HEK293 (cell line): ENCODE results near the gene DGKB.

Experiments used
- CTCF ChIA-PET: fragments of 350-600 bp; formaldehyde crosslinking; extraction: SDS; loops from one replicate; lab custom pipeline; 2021; ENCODE audit warnings: antibody characterized with exemption; lab: Yijun Ruan, JAX
- POLR2A ChIA-PET: fragments of 300-600 bp; formaldehyde crosslinking; extraction: SDS; loops from one replicate; lab custom pipeline; 2020; ENCODE audit warnings: antibody characterized with exemption, inconsistent platforms; lab: Yijun Ruan, JAX
- H3K27ac ChIP-seq: fragments of 200-500 bp; sonication (Bioruptor generic); 2 replicates; pipeline ENCODE4 v1.5.1; 2014; ENCODE audit warnings: low read depth, low read length, control low read depth, inconsistent platforms; ENCODE audit errors: extremely low read depth
- H3K36me3 ChIP-seq, 2 experiments: fragments of 200-500 bp in 1 of 2; sonication (Bioruptor generic) in 1 of 2; 1 replicate in 1 of 2; 2 replicates in 1 of 2; pipeline ENCODE4 v1.5.1; 2014 to 2017; ENCODE audit warnings: inconsistent platforms in 2 of 2, low read length in 2 of 2; ENCODE audit not compliant: control insufficient read depth in 2 of 2, insufficient read depth in 1 of 2
- H3K4me1 ChIP-seq: fragments of 200-500 bp; sonication (Bioruptor generic); 2 replicates; pipeline ENCODE4 v1.5.1; 2014; ENCODE audit warnings: mild to moderate bottlenecking, low read length, inconsistent platforms; ENCODE audit not compliant: control insufficient read depth, insufficient read depth
- H3K4me3 ChIP-seq: 2 replicates; pipeline ENCODE4 v1.5.1; 2011; ENCODE audit warnings: low read depth, mild to moderate bottlenecking, control low read depth, low read length, moderate library complexity
- H3K9me3 ChIP-seq: fragments of 200-500 bp; sonication (Bioruptor generic); 2 replicates; pipeline ENCODE4 v1.5.1; 2014; ENCODE audit warnings: low read depth, low read length, inconsistent platforms; ENCODE audit not compliant: control insufficient read depth, insufficient read depth
- IKZF3 ChIP-seq: fragments of 450-650 bp; IDR thresholded peaks from 2 replicates; pipeline ENCODE4 v1.5.0; 2018; ENCODE audit warnings: missing biosample characterization, mild to moderate bottlenecking, missing genetic modification characterization, moderate library complexity
- ZBTB10 ChIP-seq: fragments of 450-650 bp; formaldehyde crosslinking; IDR thresholded peaks from 2 replicates; pipeline ENCODE4 v1.5.1; 2016; ENCODE audit warnings: missing biosample characterization, missing genetic modification characterization
- ZBTB11 ChIP-seq: fragments of 450-650 bp; formaldehyde crosslinking; conservative IDR thresholded peaks from 2 replicates; pipeline ENCODE4 v1.5.1; 2016; ENCODE audit warnings: low read depth, missing biosample characterization, missing genetic modification characterization
- ZFP41 ChIP-seq: fragments of 450-650 bp; formaldehyde crosslinking; IDR thresholded peaks from 2 replicates; pipeline ENCODE4 v1.5.1; 2016; ENCODE audit warnings: missing biosample characterization, missing genetic modification characterization, borderline replicate concordance
- ZNF155 ChIP-seq: fragments of 450-650 bp; formaldehyde crosslinking; IDR thresholded peaks from 2 replicates; pipeline ENCODE4 v1.5.1; 2016; ENCODE audit warnings: missing biosample characterization, missing genetic modification characterization
- ZNF175 ChIP-seq: fragments of 450-650 bp; formaldehyde crosslinking; IDR thresholded peaks from 2 replicates; pipeline ENCODE4 v1.5.1; 2016; ENCODE audit warnings: missing biosample characterization, missing genetic modification characterization
- ZNF311 ChIP-seq: fragments of 450-650 bp; formaldehyde crosslinking; IDR thresholded peaks from 2 replicates; pipeline ENCODE4 v1.5.1; 2017; ENCODE audit warnings: missing biosample characterization, missing genetic modification characterization, borderline replicate concordance
- ZNF335 ChIP-seq: fragments of 450-650 bp; formaldehyde crosslinking; conservative IDR thresholded peaks from 2 replicates; pipeline ENCODE4 v1.5.1; 2016; ENCODE audit warnings: missing biosample characterization, missing genetic modification characterization
- ZNF350 ChIP-seq: fragments of 450-650 bp; formaldehyde crosslinking; IDR thresholded peaks from 2 replicates; pipeline ENCODE4 v1.5.0; 2017; ENCODE audit warnings: missing biosample characterization, mild to moderate bottlenecking, missing genetic modification characterization
- ZNF404 ChIP-seq: fragments of 450-650 bp; formaldehyde crosslinking; IDR thresholded peaks from 2 replicates; pipeline ENCODE4 v1.5.1; 2017; ENCODE audit warnings: missing biosample characterization, missing genetic modification characterization
- ZNF521 ChIP-seq: fragments of 450-650 bp; formaldehyde crosslinking; IDR thresholded peaks from 2 replicates; pipeline ENCODE4 v1.5.1; 2017; ENCODE audit warnings: missing biosample characterization, mild to moderate bottlenecking, missing genetic modification characterization
- ZNF610 ChIP-seq: fragments of 450-650 bp; formaldehyde crosslinking; IDR thresholded peaks from 2 replicates; pipeline ENCODE4 v1.5.1; 2016; ENCODE audit warnings: missing biosample characterization, missing genetic modification characterization, borderline replicate concordance
- ZNF623 ChIP-seq: fragments of 450-650 bp; formaldehyde crosslinking; IDR thresholded peaks from 2 replicates; pipeline ENCODE4 v1.5.1; 2016; ENCODE audit warnings: missing biosample characterization, missing genetic modification characterization
- ZNF707 ChIP-seq: fragments of 450-650 bp; formaldehyde crosslinking; IDR thresholded peaks from 2 replicates; pipeline ENCODE4 v1.5.1; 2016; ENCODE audit warnings: missing biosample characterization, missing genetic modification characterization
- ZSCAN5A ChIP-seq: fragments of 450-650 bp; formaldehyde crosslinking; IDR thresholded peaks from 2 replicates; pipeline ENCODE4 v1.5.1; 2016; ENCODE audit warnings: missing biosample characterization, missing genetic modification characterization
- TF ChIP-seq, protein P1 (sequence below): fragments of 450-650 bp; formaldehyde crosslinking; IDR thresholded peaks from 2 replicates; pipeline ENCODE4 v1.5.1; 2016; ENCODE audit warnings: missing biosample characterization, missing genetic modification characterization
- TF ChIP-seq, protein P2 (sequence below): fragments of 450-650 bp; formaldehyde crosslinking; IDR thresholded peaks from 2 replicates; pipeline ENCODE4 v1.5.0; 2017; ENCODE audit warnings: missing biosample characterization, missing genetic modification characterization, borderline replicate concordance
- TF ChIP-seq, protein P3 (sequence below): fragments of 450-650 bp; formaldehyde crosslinking; IDR thresholded peaks from 2 replicates; pipeline ENCODE4 v1.5.1; 2016; ENCODE audit warnings: missing biosample characterization, missing genetic modification characterization, low read depth
- TF ChIP-seq, protein P4 (sequence below): fragments of 450-650 bp; formaldehyde crosslinking; IDR thresholded peaks from 2 replicates; pipeline ENCODE4 v1.5.1; 2017; ENCODE audit warnings: missing biosample characterization, missing genetic modification characterization

DGKB gene

GRCh38 chr7:14196555-14196954 is 706.0 kb downstream of the DGKB start:
- POLR2A ChIA-PET = no interaction called here
- H3K9me3 ChIP-seq = no peaks in the 10 kb centered on the region
- H3K36me3 ChIP-seq = no peaks in the 10 kb centered on the region
- no peaks in the 10 kb centered on the region for H3K4me1 ChIP-seq
- CTCF ChIA-PET = interaction anchor here (0.7 kb wide), 1 partner anchor 261 kb away, joined by 3 read pairs; no protein-coding TSS in a partner anchor
- H3K4me3 ChIP-seq = no peak overlapping the region
- no peak overlapping the region for H3K27ac ChIP-seq
- TF ChIP-seq, protein P1, sequence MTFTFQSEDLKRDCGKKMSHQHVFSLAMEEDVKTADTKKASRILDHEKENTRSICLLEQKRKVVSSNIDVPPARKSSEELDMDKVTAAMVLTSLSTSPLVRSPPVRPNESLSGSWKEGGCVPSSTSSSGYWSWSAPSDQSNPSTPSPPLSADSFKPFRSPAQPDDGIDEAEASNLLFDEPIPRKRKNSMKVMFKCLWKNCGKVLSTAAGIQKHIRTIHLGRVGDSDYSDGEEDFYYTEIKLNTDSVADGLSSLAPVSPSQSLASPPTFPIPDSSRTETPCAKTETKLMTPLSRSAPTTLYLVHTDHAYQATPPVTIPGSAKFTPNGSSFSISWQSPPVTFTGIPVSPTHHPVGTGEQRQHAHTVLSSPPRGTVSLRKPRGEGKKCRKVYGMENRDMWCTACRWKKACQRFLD (tag by site-specific recombination) = no peak
- TF ChIP-seq ZNF707 (tag by site-specific recombination) (no peak), ZNF311 (tag by site-specific recombination) (no peak), ZNF521 (no peak), ZFP41 (tag by site-specific recombination) (no peak), ZNF155 (tag by site-specific recombination) (no peak), ZNF335 (tag by site-specific recombination) (no peak), ZBTB11 (no peak), ZNF404 (tag by site-specific recombination) (no peak), ZBTB10 (tag by site-specific recombination) (no peak), ZNF350 (tag by site-specific recombination) (no peak), ZNF175 (tag by site-specific recombination) (no peak), ZSCAN5A (tag by site-specific recombination) (no peak), IKZF3 (tag by site-specific recombination) (no peak), ZNF610 (tag by site-specific recombination) (no peak), ZNF623 (tag by site-specific recombination) (no peak)
- TF ChIP-seq, protein P2, sequence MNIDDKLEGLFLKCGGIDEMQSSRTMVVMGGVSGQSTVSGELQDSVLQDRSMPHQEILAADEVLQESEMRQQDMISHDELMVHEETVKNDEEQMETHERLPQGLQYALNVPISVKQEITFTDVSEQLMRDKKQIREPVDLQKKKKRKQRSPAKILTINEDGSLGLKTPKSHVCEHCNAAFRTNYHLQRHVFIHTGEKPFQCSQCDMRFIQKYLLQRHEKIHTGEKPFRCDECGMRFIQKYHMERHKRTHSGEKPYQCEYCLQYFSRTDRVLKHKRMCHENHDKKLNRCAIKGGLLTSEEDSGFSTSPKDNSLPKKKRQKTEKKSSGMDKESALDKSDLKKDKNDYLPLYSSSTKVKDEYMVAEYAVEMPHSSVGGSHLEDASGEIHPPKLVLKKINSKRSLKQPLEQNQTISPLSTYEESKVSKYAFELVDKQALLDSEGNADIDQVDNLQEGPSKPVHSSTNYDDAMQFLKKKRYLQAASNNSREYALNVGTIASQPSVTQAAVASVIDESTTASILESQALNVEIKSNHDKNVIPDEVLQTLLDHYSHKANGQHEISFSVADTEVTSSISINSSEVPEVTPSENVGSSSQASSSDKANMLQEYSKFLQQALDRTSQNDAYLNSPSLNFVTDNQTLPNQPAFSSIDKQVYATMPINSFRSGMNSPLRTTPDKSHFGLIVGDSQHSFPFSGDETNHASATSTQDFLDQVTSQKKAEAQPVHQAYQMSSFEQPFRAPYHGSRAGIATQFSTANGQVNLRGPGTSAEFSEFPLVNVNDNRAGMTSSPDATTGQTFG = no peak
- TF ChIP-seq, protein P3, sequence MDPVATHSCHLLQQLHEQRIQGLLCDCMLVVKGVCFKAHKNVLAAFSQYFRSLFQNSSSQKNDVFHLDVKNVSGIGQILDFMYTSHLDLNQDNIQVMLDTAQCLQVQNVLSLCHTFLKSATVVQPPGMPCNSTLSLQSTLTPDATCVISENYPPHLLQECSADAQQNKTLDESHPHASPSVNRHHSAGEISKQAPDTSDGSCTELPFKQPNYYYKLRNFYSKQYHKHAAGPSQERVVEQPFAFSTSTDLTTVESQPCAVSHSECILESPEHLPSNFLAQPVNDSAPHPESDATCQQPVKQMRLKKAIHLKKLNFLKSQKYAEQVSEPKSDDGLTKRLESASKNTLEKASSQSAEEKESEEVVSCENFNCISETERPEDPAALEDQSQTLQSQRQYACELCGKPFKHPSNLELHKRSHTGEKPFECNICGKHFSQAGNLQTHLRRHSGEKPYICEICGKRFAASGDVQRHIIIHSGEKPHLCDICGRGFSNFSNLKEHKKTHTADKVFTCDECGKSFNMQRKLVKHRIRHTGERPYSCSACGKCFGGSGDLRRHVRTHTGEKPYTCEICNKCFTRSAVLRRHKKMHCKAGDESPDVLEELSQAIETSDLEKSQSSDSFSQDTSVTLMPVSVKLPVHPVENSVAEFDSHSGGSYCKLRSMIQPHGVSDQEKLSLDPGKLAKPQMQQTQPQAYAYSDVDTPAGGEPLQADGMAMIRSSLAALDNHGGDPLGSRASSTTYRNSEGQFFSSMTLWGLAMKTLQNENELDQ (tag by site-specific recombination) = no peak
- TF ChIP-seq, protein P4, sequence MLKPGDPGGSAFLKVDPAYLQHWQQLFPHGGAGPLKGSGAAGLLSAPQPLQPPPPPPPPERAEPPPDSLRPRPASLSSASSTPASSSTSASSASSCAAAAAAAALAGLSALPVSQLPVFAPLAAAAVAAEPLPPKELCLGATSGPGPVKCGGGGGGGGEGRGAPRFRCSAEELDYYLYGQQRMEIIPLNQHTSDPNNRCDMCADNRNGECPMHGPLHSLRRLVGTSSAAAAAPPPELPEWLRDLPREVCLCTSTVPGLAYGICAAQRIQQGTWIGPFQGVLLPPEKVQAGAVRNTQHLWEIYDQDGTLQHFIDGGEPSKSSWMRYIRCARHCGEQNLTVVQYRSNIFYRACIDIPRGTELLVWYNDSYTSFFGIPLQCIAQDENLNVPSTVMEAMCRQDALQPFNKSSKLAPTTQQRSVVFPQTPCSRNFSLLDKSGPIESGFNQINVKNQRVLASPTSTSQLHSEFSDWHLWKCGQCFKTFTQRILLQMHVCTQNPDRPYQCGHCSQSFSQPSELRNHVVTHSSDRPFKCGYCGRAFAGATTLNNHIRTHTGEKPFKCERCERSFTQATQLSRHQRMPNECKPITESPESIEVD = no peak
